A172 (cell line): Measurements from ENCODE around the gene CCDC117. TPM values are rescaled to one million over a fixed set of nuclear protein-coding genes. Genes with fewer than 3 reads are reported as not detected.
A peak's percentile ranks its signal among the peaks of the same experiment; 100 is the strongest.
"Not testable (repeated sequence)": the region's sequence is repeated elsewhere in the genome, so short reads cannot be mapped to it uniquely, and the experiment has no call there.

ENCODE experiments used
- DNase-seq: peaks from one replicate; pipeline ENCODE4 v3.0.0-alpha.2; 2015; ENCODE audit warnings: low spot score
- total RNA-seq: library from RNA; depleted of rRNA; stranded (reverse); fragments of >200 nt; shearing (Covaris generic); gene quantifications from 2 replicates; pipeline ENCODE4 v1.2.3, GENCODE V29; 2014; rRNA removed

Gene CCDC117
- 22.3 and 24.3 TPM in 2 replicates for total RNA-seq

GRCh38 chr22:28772633-28773460 is at the start of gene CCDC117:
Gene CCDC117, plus strand, starts transcription at chr22:28772695. Its CDS starts 155 bp downstream, at chr22:28772850.
- DNase-seq, result peak; percentile 78

- no peak for DNase-seq
Observed at GRCh38 chr22:28728002-28728401, 44.5 kb upstream of the CCDC117 start.

- no peak for DNase-seq
Observed at GRCh38 chr22:28728621-28729313, 43.7 kb upstream of the CCDC117 start.

GRCh38 chr22:28730179-28730578 is 42.3 kb upstream of the CCDC117 start:
- DNase-seq, result no peak

- DNase-seq, result no peak
Observed at GRCh38 chr22:28734393-28734792, 38.1 kb upstream of the CCDC117 start.

GRCh38 chr22:28736301-28737155 is 36.0 kb upstream of the CCDC117 start:
- no peak for DNase-seq

- no peak for DNase-seq
Observed at GRCh38 chr22:28737701-28738100, 34.8 kb upstream of the CCDC117 start.

- not testable (repeated sequence) for DNase-seq
Observed at GRCh38 chr22:28738876-28739275, 33.6 kb upstream of the CCDC117 start.

- no peak for DNase-seq
Observed at GRCh38 chr22:28741200-28741784, 31.2 kb upstream of the CCDC117 start.

- DNase-seq, result peak; percentile 96
Observed at GRCh38 chr22:28741785-28742561, 30.5 kb upstream of the CCDC117 start, which contains the start of the genes CHEK2 and HSCB. Gene CHEK2, minus strand, starts transcription at chr22:28741820. Its CDS starts 7,099 bp downstream, at chr22:28734721. Gene HSCB, plus strand, starts transcription at chr22:28742039. Its CDS starts 57 bp downstream, at chr22:28742096.

GRCh38 chr22:28742562-28742962 is 29.9 kb upstream of the CCDC117 start:
- DNase-seq, result no peak

- DNase-seq, result no peak
Observed at GRCh38 chr22:28743852-28744251, 28.6 kb upstream of the CCDC117 start.

- peak; percentile 60 for DNase-seq
Observed at GRCh38 chr22:28750471-28750881, 22.0 kb upstream of the CCDC117 start.

- not testable (repeated sequence) for DNase-seq
Observed at GRCh38 chr22:28754512-28754911, 18.0 kb upstream of the CCDC117 start.

- peak; percentile 20 for DNase-seq
Observed at GRCh38 chr22:28759861-28760560, 12.5 kb upstream of the CCDC117 start.

- DNase-seq, result no peak
Observed at GRCh38 chr22:28761449-28761755, 11.1 kb upstream of the CCDC117 start.

GRCh38 chr22:28762000-28762399 is 10.5 kb upstream of the CCDC117 start:
- not testable (repeated sequence) for DNase-seq

- no peak for DNase-seq
Observed at GRCh38 chr22:28766628-28767027, 5.9 kb upstream of the CCDC117 start.

GRCh38 chr22:28768701-28769393 is 3.6 kb upstream of the CCDC117 start:
- no peak for DNase-seq
